ENCODE data around the gene QPRT.
"Not testable (repeated sequence)": the region's sequence is repeated elsewhere in the genome, so short reads cannot be mapped to it uniquely, and the experiment has no call there.

The QPRT gene

GRCh38 chr16:29678691-29679267, at the start of gene QPRT:
TSS of gene QPRT (plus strand) at chr16:29679180. CDS start at chr16:29679198, 18 bp downstream.
- no peak for DNase-seq (ENCODE audit: low read depth in 2 of 2)

- DNase-seq (ENCODE audit: low read depth in 2 of 2) = not testable (repeated sequence)
Observed at GRCh38 chr16:29629318-29629717, 49.7 kb upstream of the QPRT start.

DNA sequence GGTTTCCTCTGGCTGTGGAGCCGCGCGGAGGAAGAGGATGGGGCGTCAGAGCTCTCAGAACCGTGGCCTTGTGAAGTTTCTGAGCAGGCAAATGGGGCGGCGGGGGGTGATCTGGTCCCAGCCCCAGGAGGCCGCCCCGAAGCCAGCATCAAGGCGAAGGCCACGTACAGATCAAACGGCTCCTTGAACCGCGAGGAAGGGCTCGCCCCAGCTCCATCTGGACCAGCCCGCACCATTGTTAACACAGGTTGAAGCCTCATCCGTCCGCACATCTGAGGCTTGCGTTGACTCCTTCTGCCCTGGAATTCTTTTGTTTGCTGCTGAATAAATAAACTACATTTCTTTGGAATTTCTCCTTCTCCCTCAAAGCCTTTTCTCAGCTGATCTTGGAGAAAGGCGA, 47.3 kb upstream of the QPRT start:
- DNase-seq (ENCODE audit: low read depth in 2 of 2) = not testable (repeated sequence)

DNA sequence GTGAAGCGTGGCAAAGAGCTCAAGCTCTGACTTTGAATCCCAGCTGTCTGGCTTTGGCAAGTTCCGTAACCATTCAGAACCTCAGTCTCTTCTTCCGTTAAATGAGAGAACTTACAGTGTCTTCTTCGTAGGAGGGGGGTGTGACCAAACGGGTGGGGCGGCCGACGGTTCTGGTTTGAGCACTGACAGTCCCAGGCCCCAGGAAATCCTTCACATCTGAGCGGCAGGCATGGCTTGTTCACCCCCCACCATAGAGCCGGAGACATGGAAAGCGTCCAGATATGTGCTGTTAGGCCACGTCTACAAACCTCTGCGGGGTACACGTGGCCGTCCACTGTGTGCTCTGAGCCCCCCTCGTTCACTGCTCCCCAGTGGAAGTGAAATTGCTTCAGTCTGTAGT, 43.1 kb upstream of the QPRT start:
- not testable (repeated sequence) for DNase-seq (ENCODE audit: low read depth in 2 of 2)

DNA sequence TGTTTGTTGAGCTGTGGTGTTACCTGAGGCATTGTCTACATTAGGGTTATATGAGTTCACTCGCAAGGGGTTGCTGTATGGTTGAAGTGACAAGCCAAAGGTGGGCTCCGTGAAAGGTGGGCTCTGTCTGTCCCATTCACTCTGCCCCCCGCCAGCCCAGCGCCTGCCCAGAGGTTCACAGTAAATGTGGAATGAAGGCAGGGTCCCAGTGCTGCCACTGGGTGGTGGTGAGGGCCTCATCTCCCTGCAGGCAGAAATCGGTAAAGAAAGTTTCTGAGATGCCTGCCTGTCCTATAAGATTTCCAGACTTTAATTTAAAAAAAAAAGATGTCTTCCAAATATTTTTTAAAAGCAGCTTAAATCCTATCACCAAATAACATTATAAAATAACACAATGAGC, 42.6 kb upstream of the QPRT start:
- DNase-seq (ENCODE audit: low read depth in 2 of 2) = not testable (repeated sequence)

DNA sequence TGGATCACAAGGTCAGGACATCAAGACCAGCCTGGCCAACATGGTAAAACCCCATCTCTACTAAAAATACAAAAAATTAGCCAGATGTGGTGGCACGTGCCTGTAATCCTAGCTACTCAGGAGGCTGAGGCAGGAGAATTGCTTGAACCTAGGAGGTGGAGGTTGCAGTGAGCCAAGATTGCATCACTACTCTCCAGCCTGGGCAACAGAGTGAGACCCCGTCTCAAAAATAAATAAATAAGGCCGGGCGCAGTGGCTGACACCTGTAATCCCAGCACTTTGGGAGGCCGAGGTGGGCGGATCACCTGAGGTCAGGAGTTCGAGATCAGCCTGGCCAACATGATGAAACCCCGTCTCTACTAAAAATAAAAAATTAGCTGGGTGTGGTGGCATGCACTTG, 40.2 kb upstream of the QPRT start:
- not testable (repeated sequence) for DNase-seq (ENCODE audit: low read depth in 2 of 2)

DNA sequence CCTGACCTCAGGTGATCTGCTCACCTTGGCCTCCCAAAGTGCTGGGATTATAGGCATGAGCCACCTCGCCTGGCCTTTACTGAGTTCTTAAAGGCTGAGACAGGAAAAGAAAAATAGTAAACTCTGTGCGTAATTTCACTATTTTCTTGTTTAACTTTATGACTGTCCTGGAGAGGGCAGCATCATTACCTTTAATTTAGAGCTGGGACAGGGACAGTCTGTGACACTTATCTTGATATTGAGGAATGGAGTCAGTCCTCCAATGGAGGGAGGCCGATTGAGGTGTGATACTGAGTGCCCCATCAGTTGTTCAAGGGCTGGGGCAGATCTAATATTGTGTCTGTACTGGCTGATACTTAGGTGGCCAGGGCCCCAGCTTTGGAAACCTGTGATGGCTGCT, 37.4 kb upstream of the QPRT start:
- DNase-seq (ENCODE audit: low read depth in 2 of 2) = no peak

DNA sequence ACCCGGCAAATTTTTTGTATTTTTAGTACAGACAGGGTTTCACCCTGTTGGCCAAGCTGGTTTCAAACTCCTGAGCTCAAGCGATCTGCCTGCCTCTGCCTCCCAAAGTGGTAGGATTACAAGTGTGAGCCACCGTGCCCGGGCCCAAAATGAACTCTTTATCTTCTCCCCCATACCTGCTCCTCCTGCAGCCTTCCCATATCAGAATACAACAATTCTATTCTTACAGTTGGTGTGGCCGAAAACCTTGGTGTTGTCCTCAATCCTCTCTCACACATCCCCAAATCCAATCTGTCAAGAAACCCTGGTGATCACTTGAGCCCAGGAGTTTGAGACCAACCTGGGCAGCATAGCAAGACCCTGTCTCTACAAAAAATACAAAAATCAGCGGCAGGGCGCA, 35.4 kb upstream of the QPRT start:
- DNase-seq (ENCODE audit: low read depth in 2 of 2) = no peak

DNA sequence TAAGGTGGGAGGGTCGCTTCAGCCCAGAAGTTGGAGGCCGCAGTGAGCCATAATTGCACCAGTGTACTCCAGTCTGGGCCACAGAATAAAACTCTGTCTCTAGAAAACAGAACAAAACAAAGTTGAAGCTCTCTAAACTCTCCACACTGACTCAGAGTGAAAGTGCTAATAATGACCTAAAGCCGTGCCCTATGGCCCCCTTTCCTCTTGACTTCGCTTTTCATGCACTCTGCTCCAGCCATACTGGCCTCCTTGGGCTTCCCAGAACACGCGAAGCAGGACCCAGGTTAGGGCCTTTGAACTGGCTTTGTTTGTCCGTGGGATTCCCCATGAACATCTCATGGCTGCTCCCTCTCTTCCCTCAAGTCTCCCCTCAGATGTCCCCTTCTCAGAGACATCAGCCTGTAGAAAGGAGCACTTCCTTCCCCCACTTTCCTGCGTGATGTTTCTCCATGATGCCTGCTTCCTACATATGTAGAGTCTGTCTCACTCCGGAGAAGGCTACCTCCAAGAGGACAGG, 34.6 kb upstream of the QPRT start:
- DNase-seq (ENCODE audit: low read depth in 2 of 2) = no peak

- no peak for DNase-seq (ENCODE audit: low read depth in 2 of 2)
Observed at GRCh38 chr16:29644973-29645693, 33.8 kb upstream of the QPRT start.

DNA sequence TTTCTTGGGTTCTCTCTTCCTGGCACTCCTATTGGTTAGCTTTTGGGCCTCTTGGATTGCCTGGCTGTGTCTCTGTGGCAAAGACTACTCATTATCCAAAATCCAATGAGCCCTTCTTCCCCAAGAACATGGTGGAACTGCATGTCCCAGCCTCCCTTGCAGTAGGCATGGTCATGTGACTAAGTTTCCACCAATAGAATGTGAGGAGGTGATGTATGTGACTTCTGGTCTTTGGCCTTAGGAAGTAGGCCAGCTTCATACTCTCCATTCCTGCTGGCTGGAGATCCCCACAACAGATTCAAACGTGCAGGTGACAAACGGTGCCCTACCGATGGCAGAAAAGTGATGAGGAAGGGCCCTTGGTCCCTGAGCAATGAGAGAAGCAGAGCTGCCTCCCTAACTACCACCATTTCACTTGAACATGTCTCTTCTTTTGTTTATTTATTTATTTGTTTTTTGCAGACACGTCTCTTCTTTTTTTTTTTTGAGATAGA, 33.2 kb upstream of the QPRT start:
- no peak for DNase-seq (ENCODE audit: low read depth in 2 of 2)

DNA sequence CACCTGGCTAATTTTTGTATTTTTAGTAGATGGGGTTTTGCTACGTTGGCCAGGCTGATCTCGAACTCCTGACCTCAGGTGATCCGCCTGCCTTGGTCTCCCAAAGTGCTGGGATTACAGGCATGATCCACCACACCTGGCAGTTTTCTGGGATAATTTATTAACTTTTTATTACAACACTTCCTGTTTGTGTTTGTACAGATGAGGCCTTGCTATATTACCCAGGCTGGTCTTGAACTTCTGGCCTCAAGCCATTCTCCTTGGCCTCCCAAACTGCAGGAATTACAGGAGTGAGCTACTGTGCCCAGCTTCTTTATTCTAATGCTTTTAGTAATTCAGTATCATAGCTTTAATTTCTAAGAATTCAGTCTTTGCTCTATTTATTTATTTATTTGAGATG, 32.0 kb upstream of the QPRT start:
- DNase-seq (ENCODE audit: low read depth in 2 of 2) = no peak

GRCh38 chr16:29649588-29650494, 29.1 kb upstream of the QPRT start:
- no peak for DNase-seq (ENCODE audit: low read depth in 2 of 2)

DNA sequence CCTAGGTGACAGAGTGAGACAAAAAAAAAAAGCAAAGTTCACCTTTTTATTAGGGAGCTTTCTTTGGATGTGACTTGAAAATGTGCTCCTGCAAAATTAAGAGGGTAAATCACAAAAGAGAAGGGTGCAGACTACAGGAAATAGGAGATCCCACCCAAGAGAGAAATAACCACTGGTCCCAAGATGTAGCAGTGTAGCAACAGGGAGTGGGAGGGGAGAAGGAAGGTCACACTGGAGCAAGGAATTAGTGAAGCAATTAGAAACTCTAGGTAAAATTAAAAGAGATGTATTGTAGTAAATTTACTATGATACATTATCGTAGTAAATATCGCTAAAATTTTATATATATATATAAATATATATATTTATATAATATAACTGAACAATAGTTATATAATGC, 28.2 kb upstream of the QPRT start:
- no peak for DNase-seq (ENCODE audit: low read depth in 2 of 2)

DNA sequence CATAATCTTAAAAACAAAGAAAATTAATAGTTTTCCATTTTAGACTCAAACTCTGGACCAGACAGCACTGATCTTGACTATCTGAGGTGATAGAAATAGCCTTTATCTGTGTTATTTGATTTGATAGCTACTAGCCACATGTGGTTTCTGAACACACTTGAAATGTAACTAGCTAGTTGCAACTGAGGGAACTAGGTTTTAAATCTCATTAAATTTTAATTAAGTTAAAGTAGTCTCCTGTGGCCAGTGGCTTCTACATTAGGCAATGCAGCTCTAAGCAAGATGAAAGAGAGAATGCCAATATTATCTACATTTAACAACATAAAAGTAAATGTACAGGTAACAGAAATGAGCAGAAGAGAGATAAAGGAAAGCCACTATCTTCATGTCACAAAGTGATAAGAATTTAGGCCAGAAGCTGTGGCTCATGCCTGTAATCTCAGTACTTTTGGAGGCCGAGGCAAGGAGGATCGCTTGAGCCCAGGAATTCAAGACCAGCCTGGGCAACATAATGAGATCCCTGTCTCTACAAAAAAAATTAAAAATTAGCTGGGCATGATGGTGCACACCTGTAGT, 27.1 kb upstream of the QPRT start:
- no peak for DNase-seq (ENCODE audit: low read depth in 2 of 2)

DNA sequence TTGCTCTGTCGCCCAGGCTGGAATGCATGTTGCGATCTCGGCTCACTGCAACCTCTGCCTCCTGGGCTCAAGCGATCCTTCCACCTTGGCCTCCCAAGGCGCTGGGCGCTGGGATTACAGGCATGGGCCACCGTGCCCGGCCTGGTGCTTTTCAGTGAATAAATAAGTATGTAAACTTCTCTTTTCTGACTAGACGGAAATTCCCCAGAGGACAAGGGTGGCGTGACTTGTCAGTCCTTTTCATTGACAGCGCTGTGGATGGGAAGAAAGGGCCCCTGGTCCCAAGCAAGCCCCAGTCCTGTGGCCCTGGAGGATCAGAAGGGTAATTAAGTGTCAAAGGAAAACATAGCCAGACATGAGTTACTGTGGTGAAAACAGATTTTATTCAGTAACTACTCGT, 25.5 kb upstream of the QPRT start:
- no peak for DNase-seq (ENCODE audit: low read depth in 2 of 2)

DNA sequence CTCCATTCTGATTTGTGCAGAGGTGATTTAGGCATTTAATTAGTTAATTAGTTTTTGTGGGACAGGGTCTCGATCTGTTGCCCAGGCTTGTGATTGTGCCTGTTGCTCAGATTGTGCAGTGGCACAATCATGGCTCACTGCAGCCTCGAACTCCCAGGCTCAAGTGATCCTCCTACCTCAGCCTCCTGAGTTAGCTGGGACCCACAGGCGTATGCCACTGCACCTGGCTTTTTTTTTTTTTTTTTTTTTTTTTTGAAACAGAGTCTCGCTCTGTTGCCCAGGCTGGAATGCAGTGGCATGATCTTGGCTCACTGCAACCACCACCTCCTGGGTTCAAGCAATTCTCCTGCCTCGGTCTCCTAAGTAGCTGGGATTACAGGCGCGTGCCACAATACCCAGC, 25.1 kb upstream of the QPRT start:
- DNase-seq (ENCODE audit: low read depth in 2 of 2) = not testable (repeated sequence)

DNA sequence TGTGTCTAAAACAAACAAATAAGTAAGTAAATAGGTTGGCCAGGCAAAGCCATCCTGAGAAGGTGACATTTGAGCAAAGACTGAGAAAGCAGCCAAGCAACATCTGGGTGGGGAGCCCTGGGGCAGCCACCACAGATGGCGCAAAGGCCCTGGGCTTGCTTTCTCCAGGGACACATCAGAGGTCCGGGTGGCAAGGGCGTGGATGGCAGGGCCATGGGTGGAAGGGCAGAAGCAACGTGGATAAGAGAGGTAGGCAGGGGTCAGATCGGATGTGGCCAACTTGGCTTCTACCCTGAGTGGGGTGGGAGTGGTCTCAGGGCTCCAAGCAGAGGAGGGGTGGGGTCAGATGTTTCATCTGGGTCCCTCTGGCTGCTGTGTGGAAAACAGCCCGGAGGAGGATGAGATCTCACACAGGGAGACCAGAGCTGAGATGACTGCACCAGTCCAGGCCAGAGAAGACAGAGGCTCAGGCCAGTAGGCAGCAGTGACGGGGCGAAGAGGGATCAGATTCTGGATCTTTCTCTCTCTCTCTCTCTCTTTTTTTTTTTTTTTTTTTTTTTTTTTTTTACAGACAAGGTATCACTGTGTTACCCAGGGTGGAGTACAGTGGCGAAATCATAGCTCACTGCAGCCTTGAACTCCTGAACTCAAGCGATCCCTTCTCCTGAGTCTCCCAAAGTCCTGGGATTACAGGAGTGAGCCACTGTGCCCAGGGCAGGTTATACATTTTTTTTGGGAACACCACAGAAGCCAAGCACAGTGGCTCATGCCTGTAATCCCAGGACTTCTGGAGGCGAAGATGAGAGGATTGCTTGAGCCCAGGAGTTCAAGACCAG, 22.1 kb upstream of the QPRT start:
- DNase-seq (ENCODE audit: low read depth in 2 of 2) = no peak

DNA sequence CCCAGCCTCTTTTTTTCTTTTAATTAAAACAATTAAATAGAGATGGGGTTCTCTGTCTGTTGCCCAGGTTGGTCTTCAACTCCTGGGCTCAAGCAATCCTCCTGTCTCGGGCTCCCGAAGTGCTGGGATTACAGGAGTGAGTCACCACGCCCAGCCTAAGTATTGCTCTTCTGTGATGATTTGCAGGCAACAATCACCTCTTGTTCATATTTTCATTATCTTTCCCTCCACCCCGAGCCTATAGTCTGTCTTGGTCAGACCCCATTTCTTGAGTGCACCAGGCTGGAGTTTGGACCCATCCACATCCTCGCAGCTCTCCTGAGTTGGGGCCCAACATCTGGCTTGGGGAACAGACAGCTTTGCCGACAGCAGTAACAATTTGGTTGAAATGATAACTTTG, 20.3 kb upstream of the QPRT start:
- no peak for DNase-seq (ENCODE audit: low read depth in 2 of 2)

GRCh38 chr16:29662000-29662728, 16.8 kb upstream of the QPRT start:
- DNase-seq (ENCODE audit: low read depth in 2 of 2) = no peak

DNA sequence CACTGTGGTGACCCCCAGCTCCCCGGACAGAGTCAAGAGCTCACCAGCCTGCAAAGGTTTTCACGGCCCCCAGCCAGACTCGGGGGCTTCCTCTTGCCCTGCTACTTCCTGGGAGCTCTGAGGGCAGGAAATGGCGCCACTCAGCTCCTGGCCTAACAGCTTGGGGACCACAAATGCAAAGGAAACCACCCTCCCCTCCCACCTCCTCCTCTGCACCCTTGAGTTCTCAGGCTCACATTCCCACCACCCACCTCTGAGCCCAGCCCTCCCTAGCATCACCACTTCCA, 16.3 kb upstream of the QPRT start:
- DNase-seq (ENCODE audit: low read depth in 2 of 2) = peak in 1 of 2 donors; percentile 25

Data from stimulated activated CD8-positive, alpha-beta memory T cell treated with anti-CD3 and anti-CD28 coated beads, Interleukin-15, amount 100 ng/mL, for 48 hours (primary cell).